Measurements from ENCODE around the gene TJP2.
A peak's percentile ranks its signal among the peaks of the same experiment; 100 is the strongest.

TJP2 gene

GRCh38 chr9:69193685-69194032, 19.6 kb downstream of the TJP2 start:
- H3K4me3 Mint-ChIP-seq: no peak overlapping the region
- no peaks in the 10 kb centered on the region for H3K9me3 Mint-ChIP-seq
- H3K36me3 Mint-ChIP-seq: no peaks in the 10 kb centered on the region
- DNase-seq (ENCODE audit: low spot score in 2 of 2) (no peak), ATAC-seq (no peak)
- H3K27ac Mint-ChIP-seq: no peak overlapping the region
- no peaks in the 10 kb centered on the region for H3K4me1 Mint-ChIP-seq

DNA sequence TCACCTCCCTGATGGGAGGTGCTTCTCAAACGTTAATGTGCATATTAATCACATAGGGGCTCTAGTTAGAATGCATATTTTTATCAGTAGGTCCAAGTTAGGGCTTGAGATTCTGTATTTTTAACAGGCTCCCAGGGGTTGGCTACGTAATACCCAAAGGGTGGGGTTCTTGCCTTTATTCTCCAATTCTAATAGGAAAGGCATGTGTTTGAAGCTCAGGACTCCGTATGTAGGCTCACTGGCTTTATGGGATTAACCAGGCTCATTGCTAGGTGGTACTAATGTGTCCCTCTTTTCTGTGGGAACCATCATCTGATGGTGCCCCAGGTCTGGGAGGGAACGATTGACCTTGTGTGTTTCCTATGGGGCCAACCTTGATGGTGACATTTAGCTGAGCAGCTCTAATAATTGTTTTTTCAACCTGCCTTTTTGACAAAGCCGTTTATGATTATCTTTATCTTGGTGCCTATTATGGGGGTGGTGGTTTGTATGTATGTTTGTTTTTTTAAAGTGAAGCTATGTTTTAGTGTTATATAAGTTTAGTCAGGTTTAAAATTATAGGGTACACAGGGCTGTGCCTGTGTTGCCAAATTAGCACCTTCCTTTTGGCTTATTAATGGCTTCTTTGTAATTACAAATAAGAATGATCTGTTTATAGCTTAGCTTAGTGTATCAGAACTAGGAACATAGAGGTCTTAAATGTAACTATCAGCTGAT, 20.8 kb downstream of the TJP2 start:
- Mint-ChIP-seq H3K27ac (no peak overlapping the region), H3K4me3 (no peak overlapping the region), H3K4me1 (peaks cover 7% of the 10 kb centered on the region), H3K9me3 (no peaks in the 10 kb centered on the region), H3K36me3 (no peaks in the 10 kb centered on the region)
- no peak for ATAC-seq
- DNase-seq (ENCODE audit: low spot score in 2 of 2): no peak

DNA sequence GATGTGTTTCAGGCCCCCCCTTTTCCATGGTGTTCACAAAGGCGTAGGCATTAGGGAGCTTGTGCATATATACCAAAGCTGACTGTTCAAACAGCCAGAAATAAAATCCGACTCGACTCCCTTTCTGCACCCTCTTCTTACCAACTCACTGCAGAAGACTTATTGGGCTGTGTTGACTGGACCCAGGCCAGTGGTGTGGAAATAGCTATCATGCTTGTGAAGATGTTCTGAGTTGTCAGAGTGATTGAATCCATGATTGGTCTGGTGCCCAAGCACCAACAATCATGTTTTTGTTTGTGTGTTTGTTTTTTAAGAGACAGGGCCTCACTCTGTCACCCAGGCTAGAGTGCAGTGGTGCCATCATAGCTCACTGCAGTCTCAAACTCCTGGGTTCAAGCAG, 21.6 kb downstream of the TJP2 start:
- Mint-ChIP-seq H3K9me3 (no peaks in the 10 kb centered on the region), H3K4me3 (no peak overlapping the region), H3K4me1 (peaks cover 15% of the 10 kb centered on the region), H3K27ac (no peak overlapping the region), H3K36me3 (no peaks in the 10 kb centered on the region)
- ATAC-seq (no peak), DNase-seq (ENCODE audit: low spot score in 2 of 2) (no peak)

DNA sequence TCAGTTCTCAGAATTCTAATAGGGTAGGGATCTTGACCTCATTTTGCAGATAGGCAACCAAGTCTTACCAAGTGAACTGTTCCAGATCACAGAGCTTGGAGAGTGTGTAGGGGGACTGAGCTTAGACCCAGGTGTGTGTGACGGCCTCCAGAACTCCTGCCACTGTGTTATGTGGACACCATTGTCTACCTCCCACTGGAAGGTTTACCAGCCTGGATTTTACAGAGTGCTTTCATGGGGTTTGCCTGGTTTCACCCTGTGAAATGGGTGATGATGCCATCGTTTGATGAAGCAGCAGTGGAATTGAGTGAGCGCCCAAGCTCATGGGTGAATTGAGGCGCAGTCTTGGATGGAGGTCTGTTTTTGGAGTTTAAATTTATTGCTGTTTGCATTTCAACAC, 23.6 kb downstream of the TJP2 start:
- ATAC-seq (no peak), DNase-seq (ENCODE audit: low spot score in 2 of 2) (no peak)
- no peak overlapping the region for H3K4me3 Mint-ChIP-seq
- no peak overlapping the region for H3K27ac Mint-ChIP-seq
- peaks cover 16% of the 10 kb centered on the region for H3K4me1 Mint-ChIP-seq
- H3K36me3 Mint-ChIP-seq: no peaks in the 10 kb centered on the region
- no peaks in the 10 kb centered on the region for H3K9me3 Mint-ChIP-seq

DNA sequence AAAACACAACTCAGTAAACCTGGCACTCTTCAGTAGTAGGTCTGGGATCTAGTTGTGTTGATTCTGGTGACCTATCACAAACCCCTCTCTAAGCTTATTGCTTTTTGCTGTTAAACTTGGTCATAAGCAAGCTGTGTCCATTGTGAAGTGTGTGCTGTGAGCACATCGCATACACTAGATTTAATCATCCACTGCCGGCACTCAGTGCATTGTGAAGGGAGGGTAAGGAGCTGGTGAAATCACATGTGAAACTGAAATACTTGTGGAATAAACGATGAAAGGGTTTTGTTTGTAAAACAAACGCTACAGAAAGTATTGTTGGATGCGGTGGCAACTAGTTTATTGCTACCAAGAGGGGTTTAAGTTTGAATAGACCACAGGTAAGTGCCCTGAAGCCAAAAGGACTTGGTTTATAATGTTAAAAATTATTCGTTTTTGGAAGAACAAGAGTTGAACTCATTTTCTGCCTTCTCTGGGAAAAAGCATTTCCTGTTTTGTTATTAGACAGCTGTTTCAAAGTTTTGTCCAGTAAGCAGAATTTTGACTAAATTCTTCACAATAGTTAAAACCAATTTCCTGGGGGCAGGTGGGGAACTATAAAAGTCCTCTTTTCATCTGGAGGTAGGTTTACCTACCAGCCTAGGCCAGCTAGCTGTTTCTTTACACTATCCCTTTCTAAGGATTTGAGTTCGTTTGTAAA, 24.6 kb downstream of the TJP2 start:
- Mint-ChIP-seq H3K27ac (no peak overlapping the region), H3K4me1 (peaks cover 16% of the 10 kb centered on the region)

GRCh38 chr9:69199769-69200470, 25.8 kb downstream of the TJP2 start:
- Mint-ChIP-seq H3K4me3 (no peak overlapping the region), H3K4me1 (peaks cover 16% of the 10 kb centered on the region), H3K9me3 (no peaks in the 10 kb centered on the region), H3K27ac (no peak overlapping the region), H3K36me3 (no peaks in the 10 kb centered on the region)
- ATAC-seq (peak; percentile 36), DNase-seq (ENCODE audit: low spot score in 2 of 2) (no peak)

More for the DNA sequence above, 24.6 kb downstream of the TJP2 start:
- DNase-seq (ENCODE audit: low spot score in 2 of 2): no peak
- ATAC-seq: no peak
- H3K9me3 Mint-ChIP-seq: no peaks in the 10 kb centered on the region
- H3K36me3 Mint-ChIP-seq: no peaks in the 10 kb centered on the region
- no peak overlapping the region for H3K4me3 Mint-ChIP-seq

DNA sequence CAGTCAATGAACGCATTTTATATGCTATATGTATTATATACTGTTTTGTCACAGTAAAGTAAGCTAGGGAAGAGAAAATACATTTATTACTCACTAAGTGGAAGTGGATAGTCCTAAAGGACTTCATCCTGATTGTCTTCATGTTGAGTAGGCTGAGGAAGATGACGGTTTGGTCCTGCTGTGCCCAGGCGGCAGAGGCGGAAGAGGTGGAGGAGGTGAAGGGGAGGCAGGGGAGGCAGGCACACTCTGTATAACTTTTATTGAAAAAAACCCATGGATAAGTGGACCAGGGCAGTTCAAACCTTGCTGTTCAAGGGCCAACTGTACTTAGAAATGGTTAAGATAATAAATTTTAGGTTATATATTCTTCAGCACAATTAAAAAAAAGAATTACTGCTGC, 28.5 kb downstream of the TJP2 start:
- H3K27ac Mint-ChIP-seq: no peak overlapping the region
- no peak overlapping the region for H3K4me3 Mint-ChIP-seq

DNA sequence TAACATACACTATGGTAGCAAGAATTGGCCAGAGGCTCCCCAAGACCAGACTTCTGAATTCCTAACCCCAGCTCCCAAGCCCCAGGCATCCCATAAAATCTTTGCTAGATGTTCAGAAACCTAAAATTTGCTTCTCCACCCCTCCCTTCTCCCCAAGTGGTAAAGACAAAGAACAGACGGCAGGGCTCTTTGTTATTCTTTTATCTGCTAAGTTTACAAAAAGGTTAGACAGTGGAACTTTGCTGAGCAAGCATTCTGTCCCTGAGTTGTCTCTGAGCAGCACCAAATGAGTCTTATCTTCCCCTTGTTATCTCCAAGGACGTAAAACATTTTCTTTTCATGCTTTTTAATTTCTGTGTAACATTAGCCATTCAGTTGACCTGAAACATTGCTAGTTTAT, 30.2 kb downstream of the TJP2 start:
- Mint-ChIP-seq H3K4me3 (no peak overlapping the region), H3K4me1 (peaks cover 15% of the 10 kb centered on the region), H3K36me3 (no peaks in the 10 kb centered on the region), H3K9me3 (no peaks in the 10 kb centered on the region), H3K27ac (no peak overlapping the region)
- no peak for ATAC-seq
- no peak for DNase-seq (ENCODE audit: low spot score in 2 of 2)

More for the DNA sequence above, 28.5 kb downstream of the TJP2 start:
- Mint-ChIP-seq H3K4me1 (peaks cover 16% of the 10 kb centered on the region), H3K9me3 (no peaks in the 10 kb centered on the region), H3K36me3 (no peaks in the 10 kb centered on the region)
- DNase-seq (ENCODE audit: low spot score in 2 of 2) (no peak), ATAC-seq (no peak)

DNA sequence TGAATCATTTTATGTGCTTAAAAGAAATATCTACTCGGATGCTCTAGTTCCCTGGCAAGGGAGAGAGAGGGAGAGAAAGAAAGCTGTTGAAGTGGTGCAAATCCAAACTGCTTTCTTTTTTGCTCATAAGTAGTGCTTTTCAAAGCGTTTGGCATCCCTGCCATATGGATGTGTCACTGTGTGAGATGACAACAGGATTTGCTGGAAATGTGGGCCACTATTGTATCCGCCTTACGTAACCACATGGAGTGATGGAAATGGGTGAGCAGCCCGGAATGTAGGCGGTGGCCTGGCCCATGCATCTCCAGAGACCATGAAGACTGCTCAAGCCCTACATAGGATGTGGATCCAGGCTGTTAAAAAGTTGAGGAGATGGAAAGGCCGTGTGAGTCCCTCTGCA, 30.8 kb downstream of the TJP2 start:
- no peak for DNase-seq (ENCODE audit: low spot score in 2 of 2)
- H3K27ac Mint-ChIP-seq: no peak overlapping the region
- H3K9me3 Mint-ChIP-seq: no peaks in the 10 kb centered on the region
- ATAC-seq: no peak
- H3K36me3 Mint-ChIP-seq: no peaks in the 10 kb centered on the region
- peaks cover 9% of the 10 kb centered on the region for H3K4me1 Mint-ChIP-seq
- no peak overlapping the region for H3K4me3 Mint-ChIP-seq

DNA sequence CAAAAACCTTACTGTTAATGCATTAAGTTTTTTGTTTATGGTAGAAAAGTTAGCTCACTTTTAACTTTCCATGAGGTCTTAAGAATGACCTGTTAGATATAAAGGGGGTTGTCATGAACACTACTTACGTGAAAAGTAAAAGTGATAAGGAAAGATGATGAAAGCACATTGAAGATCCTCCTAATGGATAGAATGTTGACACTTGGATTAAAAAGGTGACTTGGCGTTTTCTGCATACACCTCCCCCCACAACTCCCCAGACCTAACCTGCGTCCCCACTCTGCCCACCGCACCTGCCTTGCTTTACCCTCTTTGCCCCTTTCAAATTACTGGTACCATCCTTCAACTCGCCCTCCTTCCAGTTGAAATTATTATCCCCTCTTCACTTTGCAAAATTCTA, 32.0 kb downstream of the TJP2 start:
- H3K4me1 Mint-ChIP-seq: no peaks in the 10 kb centered on the region
- H3K27ac Mint-ChIP-seq: no peak overlapping the region
- H3K36me3 Mint-ChIP-seq: no peaks in the 10 kb centered on the region
- no peak overlapping the region for H3K4me3 Mint-ChIP-seq
- ATAC-seq (no peak), DNase-seq (ENCODE audit: low spot score in 2 of 2) (no peak)
- H3K9me3 Mint-ChIP-seq: no peaks in the 10 kb centered on the region

- Mint-ChIP-seq H3K36me3 (no peaks in the 10 kb centered on the region), H3K4me3 (no peak overlapping the region), H3K9me3 (no peaks in the 10 kb centered on the region), H3K4me1 (no peaks in the 10 kb centered on the region), H3K27ac (no peak overlapping the region)
- no peak for ATAC-seq
- no peak for DNase-seq (ENCODE audit: low spot score in 2 of 2)
Measured at GRCh38 chr9:69207503-69207902, 33.4 kb downstream of the TJP2 start.

GRCh38 chr9:69211424-69212036, 37.5 kb downstream of the TJP2 start:
- ATAC-seq: no peak
- no peak overlapping the region for H3K27ac Mint-ChIP-seq
- no peaks in the 10 kb centered on the region for H3K4me1 Mint-ChIP-seq
- no peak for DNase-seq (ENCODE audit: low spot score in 2 of 2)
- no peaks in the 10 kb centered on the region for H3K9me3 Mint-ChIP-seq
- H3K36me3 Mint-ChIP-seq: no peaks in the 10 kb centered on the region
- H3K4me3 Mint-ChIP-seq: no peak overlapping the region

DNA sequence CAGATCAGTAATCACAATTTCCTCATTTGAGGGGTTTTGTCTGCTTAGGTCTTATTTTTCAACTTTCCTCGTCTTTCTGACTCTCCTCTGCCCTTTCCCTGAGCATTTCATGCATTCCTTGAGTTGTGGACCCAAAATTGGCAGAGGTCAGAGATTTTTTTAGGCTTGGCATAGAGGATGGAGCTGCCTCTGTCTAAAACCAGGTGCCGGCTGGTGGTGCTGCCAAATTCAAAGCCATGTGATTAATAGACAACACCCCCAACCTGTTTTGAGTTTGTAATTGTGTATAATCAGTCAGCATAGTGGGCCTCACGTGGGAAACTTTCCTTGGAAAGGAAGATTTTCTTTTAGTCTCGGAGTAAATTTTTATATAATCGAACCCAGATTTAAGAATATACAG, 39.6 kb downstream of the TJP2 start:
- ATAC-seq (no peak), DNase-seq (ENCODE audit: low spot score in 2 of 2) (no peak)
- no peaks in the 10 kb centered on the region for H3K36me3 Mint-ChIP-seq
- no peaks in the 10 kb centered on the region for H3K4me1 Mint-ChIP-seq
- no peak overlapping the region for H3K27ac Mint-ChIP-seq
- H3K4me3 Mint-ChIP-seq: no peak overlapping the region
- H3K9me3 Mint-ChIP-seq: no peaks in the 10 kb centered on the region

DNA sequence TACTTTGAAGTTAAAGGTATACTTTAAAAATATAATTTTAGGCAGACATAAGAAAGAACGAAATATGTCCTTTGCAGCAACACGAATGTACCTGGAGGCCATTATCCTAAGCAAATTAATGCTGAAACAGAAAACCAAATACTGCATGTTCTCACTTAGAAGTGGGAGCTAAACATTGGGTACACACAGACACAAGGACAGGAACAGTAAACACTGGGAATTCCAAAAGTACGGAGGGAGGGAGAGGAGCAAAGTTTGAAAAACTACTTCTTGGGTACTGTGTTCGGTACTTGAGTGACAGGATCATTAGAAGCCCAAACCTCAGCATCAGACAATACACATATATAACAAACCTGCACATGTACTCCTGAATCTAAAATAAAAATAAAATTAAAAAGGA, 40.9 kb downstream of the TJP2 start:
- no peak for DNase-seq (ENCODE audit: low spot score in 2 of 2)
- Mint-ChIP-seq H3K4me3 (no peak overlapping the region), H3K27ac (no peak overlapping the region), H3K36me3 (no peaks in the 10 kb centered on the region), H3K9me3 (no peaks in the 10 kb centered on the region), H3K4me1 (no peaks in the 10 kb centered on the region)
- no peak for ATAC-seq

GRCh38 chr9:69215774-69216485, 41.9 kb downstream of the TJP2 start:
- no peak for DNase-seq (ENCODE audit: low spot score in 2 of 2)

More at GRCh38 chr9:69215774-69216485, 41.9 kb downstream of the TJP2 start:
- H3K4me3 Mint-ChIP-seq: no peak overlapping the region
- H3K36me3 Mint-ChIP-seq: no peaks in the 10 kb centered on the region
- H3K4me1 Mint-ChIP-seq: no peaks in the 10 kb centered on the region
- no peak overlapping the region for H3K27ac Mint-ChIP-seq
- H3K9me3 Mint-ChIP-seq: no peaks in the 10 kb centered on the region
- ATAC-seq: no peak

Measured in stimulated activated effector memory CD8-positive, alpha-beta T cell treated with anti-CD3 and anti-CD28 coated beads, Interleukin-12 subunit alpha, Interleukin-12 subunit beta, amount 100 ng/mL, for 72 hours (primary cell).